HCT116 (cell line): ENCODE data around the gene TSC2. TPM values are rescaled to one million over a fixed set of nuclear protein-coding genes. Genes with fewer than 3 reads are reported as not detected.

Experiments
- ATAC-seq: fragments of 200-7000 bp; cut with Tn5 transposase; 2 replicates; pipeline ENCODE4 v1.9.1; 2020; ENCODE audit warnings: mild to moderate bottlenecking, moderate library complexity
- BruUV-seq: library from RNA; stranded (reverse); fragments of 400-500 nt; replicated peaks from 2 replicates; lab custom pipeline; 2021; lab: Mats Ljungman, UMichigan
- CTCF ChIA-PET: fragments of 300-600 bp; sonication (Branson Sonifier 250); formaldehyde crosslinking; loops from one replicate; lab custom pipeline; 2021; ENCODE audit warnings: antibody characterized with exemption; lab: Charles Lee
- POLR2A ChIA-PET: fragments of 300-600, 350-600 bp; sonication (Branson Sonifier 250); formaldehyde crosslinking; loops from one replicate; lab custom pipeline; 2021; ENCODE audit warnings: antibody characterized with exemption; lab: Charles Lee
- RAD21 ChIA-PET, 2 experiments: fragments of 300-600 bp; sonication (Branson Sonifier 250); formaldehyde crosslinking; loops; one replicate each; lab custom pipeline; 2023; ENCODE audit warnings: low total read pairs in 2 of 2; ENCODE audit not compliant: uncharacterized antibody in 2 of 2, unreplicated experiment in 2 of 2, low non-redundant PET in 1 of 2; lab: Charles Lee
- DNase-seq: peaks from one replicate; pipeline ENCODE4 v3.0.0-alpha.2; 2010; ENCODE audit warnings: low read depth, low spot score
- H2AFZ ChIP-seq: fragments of 200-600 bp; shearing (Covaris generic), sonication (generic); 2 replicates; pipeline ENCODE4 v1.6.1; 2017; ENCODE audit warnings: low read depth, mixed run types, mixed read lengths, antibody characterized with exemption, low read length; ENCODE audit not compliant: poor library complexity, severe bottlenecking
- H3K27ac ChIP-seq: 2 replicates; pipeline ENCODE4 v1.5.1; 2012; ENCODE audit warnings: low read depth, low read length
- H3K27me3 ChIP-seq: fragments of 200-600 bp; sonication (generic); 2 replicates; pipeline ENCODE4 v1.6.1; 2016; ENCODE audit warnings: mixed run types, low read length, mixed read lengths; ENCODE audit not compliant: insufficient read depth
- H3K36me3 ChIP-seq, 2 experiments: fragments of 200-500 bp in 1 of 2; fragments of 200-600 bp in 1 of 2; sonication (Bioruptor generic) in 1 of 2; sonication (generic) in 1 of 2; 2 replicates each; pipeline versions ENCODE4 v1.5.1 to v1.6.1; 2014 to 2016; ENCODE audit warnings: low read length in 2 of 2, inconsistent platforms in 1 of 2, mixed read lengths in 1 of 2, mixed run types in 1 of 2; ENCODE audit not compliant: insufficient read depth in 2 of 2, control insufficient read depth in 1 of 2
- H3K4me1 ChIP-seq, 2 experiments: fragments of 200-600 bp in 1 of 2; sonication (generic) in 1 of 2; 2 replicates each; pipeline versions ENCODE4 v1.5.1 to v1.6.1; 2012 to 2017; ENCODE audit warnings: low read length in 2 of 2, inconsistent platforms in 1 of 2, mild to moderate bottlenecking in 1 of 2, mixed read lengths in 1 of 2, mixed run types in 1 of 2, moderate library complexity in 1 of 2; ENCODE audit not compliant: insufficient read depth in 2 of 2, control insufficient read depth in 1 of 2
- H3K4me2 ChIP-seq: fragments of 200-600 bp; sonication (generic); 2 replicates; pipeline ENCODE4 v1.6.1; 2017; ENCODE audit warnings: mixed run types, low read length, mixed read lengths
- H3K4me3 ChIP-seq, 2 experiments: fragments of 200-600 bp in 1 of 2; sonication (generic) in 1 of 2; replicated peaks in 1 of 2; 2 replicates each; pipeline ENCODE4 v1.5.1; 2011 to 2016; ENCODE audit warnings: low read length in 2 of 2, control low read depth in 1 of 2, low read depth in 1 of 2, mild to moderate bottlenecking in 1 of 2, mixed read lengths in 1 of 2, mixed run types in 1 of 2
- H3K79me2 ChIP-seq: fragments of 200-600 bp; sonication (generic); 2 replicates; pipeline ENCODE4 v1.6.1; 2017; ENCODE audit warnings: mild to moderate bottlenecking, mixed run types, low read length, moderate library complexity, mixed read lengths; ENCODE audit not compliant: insufficient read depth
- H3K9ac ChIP-seq: fragments of 200-600 bp; sonication (generic); 2 replicates; pipeline ENCODE4 v1.6.1; 2016; ENCODE audit warnings: low read length, mixed read lengths
- H3K9me2 ChIP-seq: fragments of 200-600 bp; sonication (generic), shearing (Covaris generic); 2 replicates; pipeline ENCODE4 v1.6.1; 2017; ENCODE audit warnings: mixed run types, mild to moderate bottlenecking, moderate library complexity; ENCODE audit not compliant: insufficient read depth
- H3K9me3 ChIP-seq, 2 experiments: fragments of 200-500 bp in 1 of 2; fragments of 200-600 bp in 1 of 2; sonication (Bioruptor generic) in 1 of 2; sonication (generic) in 1 of 2; 2 replicates each; pipeline ENCODE4 v1.6.1; 2014 to 2017; ENCODE audit warnings: low read length in 2 of 2, mixed read lengths in 2 of 2, inconsistent platforms in 1 of 2, low read depth in 1 of 2, mild to moderate bottlenecking in 1 of 2, mixed run types in 1 of 2, moderate library complexity in 1 of 2; ENCODE audit not compliant: control insufficient read depth in 1 of 2, insufficient read depth in 1 of 2
- H4K20me1 ChIP-seq: fragments of 200-600 bp; sonication (generic), shearing (Covaris generic); 2 replicates; pipeline ENCODE4 v1.6.1; 2017; ENCODE audit warnings: mixed run types, mild to moderate bottlenecking, moderate library complexity; ENCODE audit not compliant: insufficient read depth
- CBX3 ChIP-seq: IDR thresholded peaks from 2 replicates; pipeline ENCODE4 v1.6.1; 2012; ENCODE audit warnings: low read depth
- CEBPB ChIP-seq: IDR thresholded peaks from 2 replicates; pipeline ENCODE4 v1.6.1; 2012; ENCODE audit warnings: low read depth
- EGR1 ChIP-seq: IDR thresholded peaks from 2 replicates; pipeline ENCODE4 v1.6.1; 2012; ENCODE audit warnings: low read depth
- ELF1 ChIP-seq: IDR thresholded peaks from 2 replicates; pipeline ENCODE4 v1.6.1; 2012; ENCODE audit warnings: low read depth, borderline replicate concordance
- JUND ChIP-seq: IDR thresholded peaks from 2 replicates; pipeline ENCODE4 v1.6.1; 2012
- POLR2AphosphoS5 ChIP-seq: IDR thresholded peaks from 2 replicates; pipeline ENCODE4 v1.6.1; 2011; ENCODE audit warnings: mild to moderate bottlenecking, low read depth, low read length, moderate library complexity
- RAD21 ChIP-seq: IDR thresholded peaks from 2 replicates; pipeline ENCODE4 v1.6.1; 2012; ENCODE audit warnings: low read depth, mild to moderate bottlenecking
- SP1 ChIP-seq: IDR thresholded peaks from 2 replicates; pipeline ENCODE4 v1.6.1; 2012; ENCODE audit warnings: low read depth
- SRF ChIP-seq: IDR thresholded peaks from 2 replicates; pipeline ENCODE4 v1.6.1; 2012; ENCODE audit warnings: low read depth
- TCF7L2 ChIP-seq: IDR thresholded peaks from 2 replicates; pipeline ENCODE4 v1.7.0; 2011; ENCODE audit warnings: borderline replicate concordance, inconsistent platforms; ENCODE audit not compliant: insufficient read depth, insufficient read length; ENCODE audit errors: extremely low read depth
- YY1 ChIP-seq: IDR thresholded peaks from 2 replicates; pipeline ENCODE4 v1.6.1; 2011; ENCODE audit warnings: low read length, low read depth, moderate library complexity, mild to moderate bottlenecking; ENCODE audit not compliant: insufficient replicate concordance; ENCODE audit errors: extremely low read depth
- ZBTB33 ChIP-seq: IDR thresholded peaks from 2 replicates; pipeline ENCODE4 v1.6.1; 2011; ENCODE audit warnings: mild to moderate bottlenecking, low read length, moderate library complexity; ENCODE audit not compliant: insufficient replicate concordance; ENCODE audit errors: extremely low read depth
- ZNF274 ChIP-seq: fragments of 200-500 bp; sonication (Bioruptor generic); IDR thresholded peaks from 2 replicates; pipeline ENCODE4 v1.6.1; 2014; ENCODE audit warnings: mild to moderate bottlenecking, low read depth, low read length, inconsistent platforms
- intact Hi-C: fragments of 100-400 bp; cut with micrococcal nuclease; formaldehyde crosslinking; loops from 2 replicates; pipeline ENCODE4 v1.10.0; 2022
- total RNA-seq: library from RNA; stranded (reverse); gene quantifications from one replicate; pipeline ENCODE4 v1.2.1, GENCODE V29; 2021; ENCODE audit not compliant: unreplicated experiment

TSC2 gene
- total RNA-seq, 1 experiment from 2014 or later: 74.1 TPM

GRCh38 chr16:2086812-2087747 lies 39.3 kb downstream of the TSC2 start:
- Histone ChIP-seq H3K4me3 (no peak overlapping the region), H3K27ac (no peak overlapping the region; the same call in 1 of the 2 replicates), H3K79me2 (no peaks in the 10 kb centered on the region), H4K20me1 (no peaks in the 10 kb centered on the region), H2AFZ (no peak overlapping the region), H3K27me3 (no peaks in the 10 kb centered on the region), H3K9ac (no peak overlapping the region), H3K9me3 (no peaks in the 10 kb centered on the region), H3K4me2 (no peak overlapping the region), H3K36me3 (peaks cover 5 to 13% of the 10 kb centered on the region in 2 experiments; a peak in 2 of 4 replicates), H3K4me1 (peaks cover 9 to 21% of the 10 kb centered on the region in 2 experiments), H3K9me2 (no peaks in the 10 kb centered on the region)
- ChIA-PET POLR2A (no interaction called here), RAD21 (no interaction called here), CTCF (interaction anchor here (1.1 kb wide), 1 partner anchor 39 kb away, joined by 3 read pairs; the partner anchor contains the start of genes NTHL1 and TSC2)
- intact Hi-C loops: no loop called here
- ATAC-seq (no peak), DNase-seq (no peak)
- TF ChIP-seq SP1 (no peak), TCF7L2 (no peak), ZBTB33 (no peak), CEBPB (no peak), ELF1 (no peak), CBX3 (no peak), JUND (no peak), EGR1 (no peak), SRF (no peak), POLR2AphosphoS5 (no peak; the same call in 1 of the 2 replicates), YY1 (no peak), RAD21 (no peak), ZNF274 (no peak)
- BruUV-seq: no TSS peak
